Esophagus (tissue), 2 donors: ENCODE results near the gene MRPS16. TPM values are rescaled to one million over a fixed set of nuclear protein-coding genes. Genes with fewer than 3 reads are reported as not detected.

Experiments used
- H3K27ac ChIP-seq, 2 donors: one replicate each; pipeline ENCODE4 v1.5.1; 2013; ENCODE audit warnings: low read depth in 2 of 2, mild to moderate bottlenecking in 2 of 2, inconsistent platforms in 1 of 2, low read length in 1 of 2, moderate library complexity in 1 of 2
- H3K27me3 ChIP-seq, 2 donors: one replicate each; pipeline ENCODE4 v1.6.1; 2013; ENCODE audit warnings: low read length in 2 of 2, control low read depth in 1 of 2, mild to moderate bottlenecking in 1 of 2; ENCODE audit not compliant: insufficient read depth in 2 of 2, control insufficient read depth in 1 of 2
- H3K36me3 ChIP-seq, 2 donors: one replicate each; pipeline ENCODE4 v1.6.1; 2013; ENCODE audit warnings: low read length in 1 of 2; ENCODE audit not compliant: control insufficient read depth in 2 of 2, insufficient read depth in 2 of 2
- H3K4me1 ChIP-seq, 2 donors: one replicate each; pipeline ENCODE4 v1.6.1; 2013; ENCODE audit warnings: low read length in 1 of 2; ENCODE audit not compliant: control insufficient read depth in 2 of 2, insufficient read depth in 2 of 2
- H3K4me3 ChIP-seq, 2 donors: one replicate each; pipeline ENCODE4 v1.5.1; 2013; ENCODE audit warnings: low read length in 2 of 2, mild to moderate bottlenecking in 2 of 2, low read depth in 1 of 2, moderate library complexity in 1 of 2
- H3K9me3 ChIP-seq, 2 donors: one replicate each; pipeline ENCODE4 v1.6.1; 2013; ENCODE audit warnings: mild to moderate bottlenecking in 2 of 2, low read depth in 1 of 2, low read length in 1 of 2, moderate library complexity in 1 of 2; ENCODE audit not compliant: control insufficient read depth in 2 of 2, insufficient read depth in 1 of 2
- WGBS, 2 donors: extraction: QIAGEN DNeasy Blood & Tissue Kit; methylation state at CpG; one replicate each; pipeline ENCODE4 v1.1.7; 2013; 5-methylcytosine and 5-hydroxymethylcytosine counted together
- polyA plus RNA-seq, 2 donors: library from polyadenylated mRNA; stranded (reverse); fragments of 200-250 nt; gene quantifications; one replicate each; pipeline ENCODE4 v1.2.3, GENCODE V29; 2013
- donor health status: healthy with polysubstance abuse.
- donor health status: Bipolar disorder and iron deficiency.

Gene MRPS16
- polyA plus RNA-seq = 10 to 100 TPM; 41.7 to 60.3 TPM

DNA sequence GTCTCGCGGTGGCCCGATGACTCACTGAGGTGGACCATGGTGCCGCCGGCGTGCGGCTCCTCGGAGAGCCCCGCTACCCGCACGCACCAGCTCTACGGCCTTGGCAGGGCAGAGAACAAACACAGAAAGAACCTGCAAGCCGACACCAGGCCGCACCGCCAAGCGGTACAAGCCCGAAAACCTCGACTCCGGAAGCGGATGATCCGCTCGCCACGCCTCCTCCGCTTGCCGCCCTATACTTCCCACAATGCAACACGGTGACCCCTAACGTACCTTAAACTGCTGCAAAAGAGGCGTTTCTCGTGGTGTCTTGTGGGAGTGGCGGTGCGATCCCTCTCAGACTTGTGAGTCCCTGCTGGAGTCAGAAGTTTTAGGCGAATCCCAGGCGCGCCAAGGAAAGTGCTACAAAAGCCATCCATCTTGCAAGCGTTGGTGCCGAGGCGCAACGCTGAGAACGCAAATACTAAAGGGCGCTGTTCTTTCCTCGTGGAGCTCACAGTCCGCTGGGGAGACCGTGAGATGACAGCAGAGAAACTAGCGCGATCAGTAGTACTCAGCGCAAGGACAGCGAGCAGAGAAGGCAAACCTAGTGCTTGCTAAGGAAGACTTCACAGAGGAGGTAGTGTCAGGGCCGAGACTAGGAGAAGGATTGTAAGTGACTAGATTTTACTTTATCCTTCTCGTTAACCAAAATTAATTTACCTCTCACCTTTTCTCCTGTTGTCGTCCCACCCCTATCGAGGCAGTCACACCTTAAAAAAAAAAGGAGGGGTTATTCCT is at the start of gene MRPS16:
Gene MRPS16, minus strand, starts transcription at position 200 of the 780 bp plus-strand sequence. Its CDS starts 162 bp downstream, at position 38.
- no peaks in the 10 kb centered on the region for H3K27me3 ChIP-seq
- WGBS, 2 donors = 0% methylated on average over 51 of the region's 51 CpGs
- H3K4me1 ChIP-seq = peaks cover 4 to 5% of the 10 kb centered on the region in 2 donors
- no peaks in the 10 kb centered on the region for H3K9me3 ChIP-seq
- H3K4me3 ChIP-seq = peak within 1 kb of the TSS; percentile 72 to 83
- H3K36me3 ChIP-seq = peaks cover 0 to 4% of the 10 kb centered on the region in 2 donors
- H3K27ac ChIP-seq = peak within 1 kb of the TSS; percentile 93 to 95

DNA sequence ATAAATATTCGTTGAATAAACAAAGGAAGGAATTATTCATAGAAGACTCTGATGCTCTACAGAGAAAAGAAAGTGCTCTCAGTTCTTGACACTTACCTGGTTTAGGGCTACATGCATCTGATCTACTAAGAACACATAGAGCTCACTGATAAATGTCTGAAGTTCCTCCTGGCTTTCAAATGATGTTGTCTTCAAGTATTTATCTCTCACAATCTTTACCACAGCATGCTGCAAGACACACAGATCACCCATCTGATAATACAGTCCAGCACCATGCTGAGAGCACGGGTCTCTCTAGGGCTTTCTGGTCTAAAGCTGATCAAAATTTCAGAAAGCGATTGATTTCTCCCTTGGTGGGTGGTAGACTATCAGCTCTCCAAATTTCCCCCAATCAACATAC is 44.5 kb upstream of the MRPS16 start:
- no peaks in the 10 kb centered on the region for H3K4me1 ChIP-seq
- 74% methylated on average over 3 of the region's 3 CpGs for WGBS, 2 donors
- H3K27me3 ChIP-seq = no peaks in the 10 kb centered on the region
- H3K4me3 ChIP-seq = no peak overlapping the region
- H3K27ac ChIP-seq = no peak overlapping the region
- H3K9me3 ChIP-seq = no peaks in the 10 kb centered on the region
- no peaks in the 10 kb centered on the region for H3K36me3 ChIP-seq

DNA sequence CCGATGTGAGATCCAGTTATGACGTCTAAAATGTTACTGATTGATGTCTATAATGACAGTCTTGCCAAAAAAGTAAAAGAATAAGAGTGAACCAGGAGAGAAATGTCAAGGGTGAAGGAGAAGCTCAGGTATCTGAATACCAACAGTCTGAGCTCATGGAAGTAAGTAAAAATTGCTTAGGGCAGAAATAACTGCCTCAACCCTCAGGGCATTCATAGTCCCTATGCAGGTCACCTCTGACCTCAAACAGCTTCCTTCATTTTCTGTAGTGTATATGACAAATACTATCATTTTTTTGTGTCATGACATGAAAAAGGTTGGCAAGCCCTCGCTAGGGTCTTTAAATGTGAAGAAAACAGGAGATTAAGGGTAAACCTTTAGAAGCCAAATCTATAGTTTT is 41.0 kb upstream of the MRPS16 start:
- 82 to 84% methylated on average over 3 of the region's 3 CpGs for WGBS, 2 donors
- Histone ChIP-seq H3K27me3 (no peaks in the 10 kb centered on the region), H3K36me3 (no peaks in the 10 kb centered on the region), H3K27ac (no peak overlapping the region), H3K4me1 (no peaks in the 10 kb centered on the region), H3K9me3 (no peaks in the 10 kb centered on the region), H3K4me3 (no peak overlapping the region)

DNA sequence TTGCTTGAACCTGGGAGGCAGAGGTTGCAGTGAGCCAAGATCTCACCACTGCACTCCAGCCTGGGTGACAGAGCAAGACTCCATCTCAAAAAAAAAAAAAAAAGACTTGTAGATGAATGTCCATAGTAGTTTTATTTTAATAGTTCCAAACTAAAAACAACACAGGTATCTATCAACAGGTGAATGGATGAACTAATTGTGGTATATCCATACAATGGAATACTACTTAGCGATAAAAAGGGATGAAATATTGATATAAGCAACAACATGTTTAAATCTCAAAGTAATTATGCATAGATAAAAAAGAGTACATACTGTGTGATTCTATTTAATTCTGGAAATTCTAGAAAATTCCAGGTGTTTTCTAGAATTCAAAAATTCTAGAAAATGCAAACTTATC is 37.5 kb upstream of the MRPS16 start:
- 98 to 99% methylated on average over 1 of the region's 1 CpG for WGBS, 2 donors
- H3K27ac ChIP-seq = no peak overlapping the region

GRCh38 chr10:73287441-73287840 is 35.0 kb upstream of the MRPS16 start:
- Histone ChIP-seq H3K4me3 (no peak overlapping the region), H3K27ac (no peak overlapping the region), H3K9me3 (no peaks in the 10 kb centered on the region), H3K36me3 (no peaks in the 10 kb centered on the region), H3K27me3 (no peaks in the 10 kb centered on the region), H3K4me1 (no peaks in the 10 kb centered on the region)
- WGBS, 2 donors = 82 to 87% methylated on average over 1 of the region's 1 CpG

More for the DNA sequence above, 37.5 kb upstream of the MRPS16 start:
- H3K27me3 ChIP-seq = no peaks in the 10 kb centered on the region
- no peak overlapping the region for H3K4me3 ChIP-seq
- no peaks in the 10 kb centered on the region for H3K36me3 ChIP-seq
- no peaks in the 10 kb centered on the region for H3K4me1 ChIP-seq
- no peaks in the 10 kb centered on the region for H3K9me3 ChIP-seq

GRCh38 chr10:73281097-73281496 is 28.7 kb upstream of the MRPS16 start:
- WGBS, 2 donors = 77 to 95% methylated on average over 3 of the region's 3 CpGs
- H3K36me3 ChIP-seq = no peaks in the 10 kb centered on the region
- no peaks in the 10 kb centered on the region for H3K27me3 ChIP-seq
- no peak overlapping the region for H3K27ac ChIP-seq
- H3K4me1 ChIP-seq = no peaks in the 10 kb centered on the region
- H3K4me3 ChIP-seq = no peak overlapping the region
- H3K9me3 ChIP-seq = no peaks in the 10 kb centered on the region

GRCh38 chr10:73264423-73264822 is 12.0 kb upstream of the MRPS16 start:
- 94 to 99% methylated on average over 2 of the region's 2 CpGs for WGBS, 2 donors
- H3K27ac ChIP-seq = no peak overlapping the region
- no peak overlapping the region for H3K4me3 ChIP-seq
- no peaks in the 10 kb centered on the region for H3K9me3 ChIP-seq
- H3K4me1 ChIP-seq = no peaks in the 10 kb centered on the region
- no peaks in the 10 kb centered on the region for H3K27me3 ChIP-seq
- no peaks in the 10 kb centered on the region for H3K36me3 ChIP-seq

DNA sequence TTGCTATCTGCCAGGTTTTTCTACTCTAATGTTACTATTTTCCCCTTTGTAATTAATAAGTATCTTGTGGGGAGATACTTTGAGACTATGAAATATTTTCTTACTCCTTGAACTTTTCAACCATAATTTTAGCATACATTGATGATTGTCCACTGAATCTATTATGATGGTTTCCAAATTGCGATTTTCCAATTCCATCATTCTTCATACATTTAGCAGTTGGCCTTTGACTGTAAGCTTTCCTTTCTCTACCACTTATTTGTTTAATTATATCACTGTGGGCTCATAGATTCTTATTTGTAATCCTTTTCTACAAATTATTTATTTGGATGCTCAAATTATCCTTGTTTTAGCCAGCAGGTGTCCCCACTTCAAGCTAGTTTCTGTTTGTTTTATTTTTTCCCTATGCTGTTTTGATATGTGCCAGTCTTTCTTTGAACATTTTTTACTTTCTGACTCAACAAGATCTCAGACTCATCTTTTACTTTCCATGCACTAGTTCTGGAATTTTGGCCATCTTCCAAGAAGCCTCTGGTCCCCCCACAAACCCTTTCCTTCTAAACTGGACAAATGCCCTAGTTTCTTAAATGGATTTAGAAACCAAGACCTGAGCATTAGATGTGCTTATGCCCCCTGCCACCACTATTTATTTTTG is 11.4 kb upstream of the MRPS16 start:
- Histone ChIP-seq H3K9me3 (no peaks in the 10 kb centered on the region), H3K4me3 (no peak overlapping the region), H3K27me3 (no peaks in the 10 kb centered on the region), H3K4me1 (no peaks in the 10 kb centered on the region), H3K36me3 (no peaks in the 10 kb centered on the region), H3K27ac (no peak overlapping the region)
- WGBS, 2 donors = 47 to 48% methylated on average over 1 of the region's 1 CpG

GRCh38 chr10:73262880-73263555 is 10.6 kb upstream of the MRPS16 start:
- WGBS, 2 donors = 68 to 70% methylated on average over 5 of the region's 5 CpGs
- H3K9me3 ChIP-seq = no peaks in the 10 kb centered on the region
- H3K27me3 ChIP-seq = no peaks in the 10 kb centered on the region
- no peaks in the 10 kb centered on the region for H3K4me1 ChIP-seq
- no peaks in the 10 kb centered on the region for H3K36me3 ChIP-seq
- H3K4me3 ChIP-seq = no peak overlapping the region
- H3K27ac ChIP-seq = no peak overlapping the region
